Measurements from ENCODE around the gene PTGS2. TPM values are rescaled to one million over a fixed set of nuclear protein-coding genes. Genes with fewer than 3 reads are reported as not detected.
"Not testable (repeated sequence)": the region's sequence is repeated elsewhere in the genome, so short reads cannot be mapped to it uniquely, and the experiment has no call there.

Gene PTGS2
- total RNA-seq, 4 donors from 2014 or later = 2.8 to 44.9 (median 12.9) TPM

GRCh38 chr1:186670297-186671135 is 9.7 kb downstream of the PTGS2 start:
- no peak for TF ChIP-seq CTCF (IDR thresholded peaks at IDR 0.05)
- DNase-seq (ENCODE audit: low spot score) (no peak), ATAC-seq (ENCODE audit: low FRiP score) (no peak)

GRCh38 chr1:186669784-186670183 is 10.4 kb downstream of the PTGS2 start:
- not testable (repeated sequence) for ATAC-seq (ENCODE audit: low FRiP score); DNase-seq (ENCODE audit: low spot score)

GRCh38 chr1:186664217-186664616 is 16.0 kb downstream of the PTGS2 start:
- not testable (repeated sequence) for ATAC-seq (ENCODE audit: low FRiP score); DNase-seq (ENCODE audit: low spot score)

- DNase-seq (ENCODE audit: low spot score) = no peak
- peak; percentile 19 for ATAC-seq (ENCODE audit: low FRiP score)
- no peak for TF ChIP-seq CTCF (IDR thresholded peaks at IDR 0.05)
These were observed 17.5 kb downstream of the PTGS2 start for GRCh38 chr1:186662752-186663151.

- TF ChIP-seq CTCF (IDR thresholded peaks at IDR 0.05) = no peak
- ATAC-seq (ENCODE audit: low FRiP score) (no peak), DNase-seq (ENCODE audit: low spot score) (no peak)
These were observed 20.3 kb downstream of the PTGS2 start for GRCh38 chr1:186659890-186660341.

- no peak for TF ChIP-seq CTCF (IDR thresholded peaks at IDR 0.05)
- ATAC-seq (ENCODE audit: low FRiP score) (no peak), DNase-seq (ENCODE audit: low spot score) (no peak)
These were observed 21.2 kb downstream of the PTGS2 start for GRCh38 chr1:186658999-186659398.

- no peak for TF ChIP-seq CTCF (IDR thresholded peaks at IDR 0.05)
- DNase-seq (ENCODE audit: low spot score) (no peak), ATAC-seq (ENCODE audit: low FRiP score) (no peak)
These were observed 22.7 kb downstream of the PTGS2 start for GRCh38 chr1:186657481-186657880.

- DNase-seq (ENCODE audit: low spot score) = no peak
- no peak for ATAC-seq (ENCODE audit: low FRiP score)
- no peak for TF ChIP-seq CTCF (IDR thresholded peaks at IDR 0.05)
These were observed 24.3 kb downstream of the PTGS2 start for GRCh38 chr1:186655876-186656275.
